Measurements from ENCODE around the gene NOS1AP.

DNA sequence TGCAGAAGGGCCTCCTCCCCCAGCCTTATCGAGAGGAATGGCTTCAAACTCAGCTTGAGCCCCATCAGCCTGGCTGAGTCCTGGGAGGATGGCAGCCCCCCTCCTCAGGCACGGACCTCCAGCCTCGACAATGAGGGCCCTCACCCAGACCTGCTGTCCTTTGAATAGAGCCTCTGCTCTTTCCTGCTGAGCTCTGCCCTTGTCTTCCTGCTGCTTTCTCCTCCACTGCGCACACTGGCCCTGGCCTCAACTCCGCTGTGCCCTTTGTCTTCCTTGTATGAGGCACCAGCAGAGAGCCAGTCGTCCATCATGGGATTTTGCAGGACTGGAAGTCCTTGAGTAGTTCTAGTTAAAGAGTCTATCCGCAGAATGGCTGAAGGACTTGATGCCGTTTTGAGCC lies 314.0 kb downstream of the NOS1AP start:
- no peak for TF ChIP-seq POLR2A (IDR thresholded peaks at IDR 0.05; ENCODE audit: low read depth)
- TF ChIP-seq, protein P1, sequence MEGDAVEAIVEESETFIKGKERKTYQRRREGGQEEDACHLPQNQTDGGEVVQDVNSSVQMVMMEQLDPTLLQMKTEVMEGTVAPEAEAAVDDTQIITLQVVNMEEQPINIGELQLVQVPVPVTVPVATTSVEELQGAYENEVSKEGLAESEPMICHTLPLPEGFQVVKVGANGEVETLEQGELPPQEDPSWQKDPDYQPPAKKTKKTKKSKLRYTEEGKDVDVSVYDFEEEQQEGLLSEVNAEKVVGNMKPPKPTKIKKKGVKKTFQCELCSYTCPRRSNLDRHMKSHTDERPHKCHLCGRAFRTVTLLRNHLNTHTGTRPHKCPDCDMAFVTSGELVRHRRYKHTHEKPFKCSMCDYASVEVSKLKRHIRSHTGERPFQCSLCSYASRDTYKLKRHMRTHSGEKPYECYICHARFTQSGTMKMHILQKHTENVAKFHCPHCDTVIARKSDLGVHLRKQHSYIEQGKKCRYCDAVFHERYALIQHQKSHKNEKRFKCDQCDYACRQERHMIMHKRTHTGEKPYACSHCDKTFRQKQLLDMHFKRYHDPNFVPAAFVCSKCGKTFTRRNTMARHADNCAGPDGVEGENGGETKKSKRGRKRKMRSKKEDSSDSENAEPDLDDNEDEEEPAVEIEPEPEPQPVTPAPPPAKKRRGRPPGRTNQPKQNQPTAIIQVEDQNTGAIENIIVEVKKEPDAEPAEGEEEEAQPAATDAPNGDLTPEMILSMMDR (IDR thresholded peaks at IDR 0.05): no peak

Measured in esophagus muscularis mucosa (tissue), 3 donors.